HL-60 (cell line): ENCODE data around the gene CFAP221.

Source experiments
- DNase-seq, 2 experiments: peaks; one replicate each; pipeline ENCODE4 v3.0.0-alpha.2; 2010 to 2020; ENCODE audit warnings: low read depth in 1 of 2, low spot score in 1 of 2
- H3K27ac ChIP-seq: fragments of 250-450 bp; sonication (Bioruptor Pico); replicated peaks from 2 replicates; pipeline ENCODE4 v1.5.1; 2020; ENCODE audit warnings: mild to moderate bottlenecking, moderate library complexity
- H3K27me3 ChIP-seq: fragments of 250-450 bp; sonication (Bioruptor Pico); 2 replicates; pipeline ENCODE4 v1.5.1; 2021; ENCODE audit warnings: mild to moderate bottlenecking, moderate library complexity; ENCODE audit not compliant: insufficient read depth, poor library complexity, severe bottlenecking
- H3K4me3 ChIP-seq: replicated peaks from 2 replicates; pipeline ENCODE4 v1.5.1; 2011; ENCODE audit warnings: mild to moderate bottlenecking, control low read depth, low read length; ENCODE audit not compliant: insufficient read depth
- CTCF ChIP-seq: IDR thresholded peaks from one replicate; pipeline ENCODE4 v1.5.1; 2011; ENCODE audit warnings: low read length, control low read depth, inconsistent platforms; ENCODE audit not compliant: insufficient read depth
- GABPA ChIP-seq: IDR thresholded peaks from 2 replicates; pipeline ENCODE4 v1.6.1; 2012; ENCODE audit warnings: low read depth
- POLR2AphosphoS5 ChIP-seq: IDR thresholded peaks from 2 replicates; pipeline ENCODE4 v1.6.1; 2012; ENCODE audit warnings: low read depth
- REST ChIP-seq: IDR thresholded peaks from 2 replicates; pipeline ENCODE4 v1.6.1; 2012; ENCODE audit warnings: low read depth; ENCODE audit not compliant: insufficient replicate concordance
- SPI1 ChIP-seq: IDR thresholded peaks from 2 replicates; pipeline ENCODE4 v1.6.1; 2012; ENCODE audit warnings: low read depth, mild to moderate bottlenecking, borderline replicate concordance

Gene CFAP221

GRCh38 chr2:119629323-119629825 is 85.1 kb downstream of the CFAP221 start:
- no peak overlapping the region for H3K4me3 ChIP-seq
- TF ChIP-seq CTCF: no peak
- no peak for TF ChIP-seq POLR2AphosphoS5
- TF ChIP-seq REST: no peak
- no peak for TF ChIP-seq SPI1
- TF ChIP-seq GABPA: no peak
- H3K27ac ChIP-seq: no peak overlapping the region
- no peaks in the 10 kb centered on the region for H3K27me3 ChIP-seq
- peak in 1 of 2 experiments; percentile 26 for DNase-seq

GRCh38 chr2:119630121-119630520 is 85.9 kb downstream of the CFAP221 start:
- DNase-seq: no peak
- H3K27me3 ChIP-seq: no peaks in the 10 kb centered on the region
- TF ChIP-seq SPI1: peak; percentile 58
- TF ChIP-seq GABPA: no peak

GRCh38 chr2:119637371-119637770 is 93.1 kb downstream of the CFAP221 start:
- Histone ChIP-seq H3K27me3 (no peaks in the 10 kb centered on the region), H3K27ac (no peak overlapping the region), H3K4me3 (no peak overlapping the region)
- no peak for DNase-seq
- TF ChIP-seq POLR2AphosphoS5: no peak
- no peak for TF ChIP-seq CTCF
- no peak for TF ChIP-seq SPI1
- no peak for TF ChIP-seq GABPA
- no peak for TF ChIP-seq REST

More at GRCh38 chr2:119630121-119630520, 85.9 kb downstream of the CFAP221 start:
- Histone ChIP-seq H3K4me3 (no peak overlapping the region), H3K27ac (no peak overlapping the region; the same call in 1 of the 2 replicates)

- TF ChIP-seq REST (no peak), CTCF (no peak)
- DNase-seq: no peak
- no peaks in the 10 kb centered on the region for H3K27me3 ChIP-seq
- H3K4me3 ChIP-seq: no peak overlapping the region
- H3K27ac ChIP-seq: no peak overlapping the region
These were observed 94.0 kb downstream of the CFAP221 start for GRCh38 chr2:119638246-119638645.
